Neural progenitor cell (in vitro differentiated cells): ENCODE results near the gene FAM111A. TPM values are rescaled to one million over a fixed set of nuclear protein-coding genes. Genes with fewer than 3 reads are reported as not detected.

Source experiments
- DNase-seq: peaks from one replicate; pipeline ENCODE4 v3.0.0-alpha.2; 2016; ENCODE audit warnings: low spot score
- H2AFZ ChIP-seq: fragments of 200-600 bp; sonication (generic); replicated peaks from 2 replicates; pipeline ENCODE4 v1.6.1; 2016; ENCODE audit warnings: antibody characterized with exemption
- H3F3A ChIP-seq: fragments of 200-600 bp; sonication (generic); 2 replicates; pipeline ENCODE4 v1.6.1; 2016; ENCODE audit warnings: antibody characterized with exemption, low read depth
- H3K27ac ChIP-seq: fragments of 200-600 bp; sonication (generic); 2 replicates; pipeline ENCODE4 v1.5.1; 2016; ENCODE audit warnings: mild to moderate bottlenecking
- H3K27me3 ChIP-seq: fragments of 200-600 bp; sonication (generic); 2 replicates; pipeline ENCODE4 v1.6.1; 2016; ENCODE audit warnings: mild to moderate bottlenecking, moderate library complexity
- H3K36me3 ChIP-seq: fragments of 200-600 bp; sonication (generic); 2 replicates; pipeline ENCODE4 v1.5.1; 2016
- H3K4me1 ChIP-seq: fragments of 200-600 bp; sonication (generic); 2 replicates; pipeline ENCODE4 v1.6.1; 2016; ENCODE audit warnings: mixed run types
- H3K4me2 ChIP-seq: fragments of 200-600 bp; sonication (generic); 2 replicates; pipeline ENCODE4 v1.6.1; 2016
- H3K4me3 ChIP-seq: fragments of 200-600 bp; sonication (generic); 2 replicates; pipeline ENCODE4 v1.5.1; 2016
- H3K79me2 ChIP-seq: fragments of 200-600 bp; sonication (generic); 2 replicates; pipeline ENCODE4 v1.6.1; 2016; ENCODE audit warnings: low read depth
- H3K9ac ChIP-seq: fragments of 200-600 bp; sonication (generic); 2 replicates; pipeline ENCODE4 v1.6.1; 2016
- H3K9me3 ChIP-seq: fragments of 200-600 bp; sonication (generic); 2 replicates; pipeline ENCODE4 v1.5.1; 2016; ENCODE audit warnings: low read depth
- H4K20me1 ChIP-seq: fragments of 200-600 bp; sonication (generic); 2 replicates; pipeline ENCODE4 v1.6.1; 2016; ENCODE audit warnings: low read depth
- H3K27ac Mint-ChIP-seq: 3 replicates; pipeline ENCODE4 v1.8.0; 2021; ENCODE audit warnings: mixed read lengths
- H3K27me3 Mint-ChIP-seq: 2 replicates; pipeline ENCODE4 v1.8.0; 2022; ENCODE audit warnings: low read depth, mild to moderate bottlenecking, inconsistent platforms, moderate library complexity, mixed read lengths; ENCODE audit not compliant: insufficient read depth
- H3K36me3 Mint-ChIP-seq: 3 replicates; pipeline ENCODE4 v1.8.0; 2021; ENCODE audit warnings: mixed read lengths
- H3K4me1 Mint-ChIP-seq: 3 replicates; pipeline ENCODE4 v1.8.0; 2021; ENCODE audit warnings: mixed read lengths
- H3K4me3 Mint-ChIP-seq: 3 replicates; pipeline ENCODE4 v1.8.0; 2021; ENCODE audit warnings: mild to moderate bottlenecking, moderate library complexity, mixed read lengths
- H3K9me3 Mint-ChIP-seq: 3 replicates; pipeline ENCODE4 v1.8.0; 2020; ENCODE audit warnings: mixed read lengths
- CTCF ChIP-seq: fragments of 200-600 bp; sonication (generic); IDR thresholded peaks from 2 replicates; pipeline ENCODE4 v1.5.1; 2017; ENCODE audit warnings: antibody characterized with exemption, mild to moderate bottlenecking
- EZH2 ChIP-seq: fragments of 200-600 bp; sonication (generic); IDR thresholded peaks from 2 replicates; pipeline ENCODE4 v1.6.1; 2017; ENCODE audit warnings: antibody characterized with exemption, mild to moderate bottlenecking, moderate library complexity
- EZH2phosphoT487 ChIP-seq: fragments of 200-600 bp; sonication (generic); IDR thresholded peaks from 2 replicates; pipeline ENCODE4 v1.6.1; 2017; ENCODE audit warnings: antibody characterized with exemption
- total RNA-seq: library from RNA; depleted of rRNA; stranded (reverse); fragments of >200 nt; gene quantifications from 2 replicates; pipeline ENCODE4 v1.2.3, GENCODE V29; 2015; ENCODE audit warnings: low replicate concordance

Gene FAM111A
- total RNA-seq, 1 donor from 2014 or later, result 32.7 TPM

- H3K27me3 ChIP-seq, result peaks cover 24% of the 10 kb centered on the region
- no peaks in the 10 kb centered on the region for H3K79me2 ChIP-seq
- no peaks in the 10 kb centered on the region for H3K9me3 ChIP-seq
- Mint-ChIP-seq H3K36me3 (peaks cover 5% of the 10 kb centered on the region), H3K4me3 (no peak overlapping the region), H3K27me3 (peaks cover 5% of the 10 kb centered on the region), H3K9me3 (no peaks in the 10 kb centered on the region), H3K4me1 (peaks cover 42% of the 10 kb centered on the region), H3K27ac (no peak overlapping the region)
- no peak overlapping the region for H3K9ac ChIP-seq
- H3K4me3 ChIP-seq, result no peak overlapping the region
- peaks cover 27% of the 10 kb centered on the region for H3F3A ChIP-seq
- no peak overlapping the region for H3K4me2 ChIP-seq
- no peak overlapping the region for H3K27ac ChIP-seq
- H2AFZ ChIP-seq, result no peak overlapping the region
- H4K20me1 ChIP-seq, result no peaks in the 10 kb centered on the region
- TF ChIP-seq CTCF (no peak), EZH2 (no peak), EZH2phosphoT487 (no peak)
- DNase-seq, result no peak
- H3K4me1 ChIP-seq, result peaks cover 15% of the 10 kb centered on the region
- no peaks in the 10 kb centered on the region for H3K36me3 ChIP-seq
These were observed 1.5 kb upstream of the FAM111A start for GRCh38 chr11:59141191-59141590.

- Mint-ChIP-seq H3K27ac (no peak overlapping the region), H3K36me3 (peaks cover 5% of the 10 kb centered on the region), H3K9me3 (no peaks in the 10 kb centered on the region), H3K27me3 (peaks cover 5% of the 10 kb centered on the region), H3K4me1 (peaks cover 41% of the 10 kb centered on the region), H3K4me3 (peak overlapping the region; percentile 96)
- H2AFZ ChIP-seq, result peak overlapping the region; percentile 85
- peak overlapping the region; percentile 72 for H3K4me2 ChIP-seq
- H3K27me3 ChIP-seq, result peaks cover 24% of the 10 kb centered on the region
- H3K4me1 ChIP-seq, result peaks cover 15% of the 10 kb centered on the region
- no peaks in the 10 kb centered on the region for H3K9me3 ChIP-seq
- H3K36me3 ChIP-seq, result no peaks in the 10 kb centered on the region
- DNase-seq, result no peak
- no peak overlapping the region for H3K27ac ChIP-seq
- peak overlapping the region; percentile 53 for H3K4me3 ChIP-seq
- TF ChIP-seq CTCF (no peak), EZH2 (no peak), EZH2phosphoT487 (no peak)
- no peaks in the 10 kb centered on the region for H4K20me1 ChIP-seq
- H3K9ac ChIP-seq, result no peak overlapping the region
- H3F3A ChIP-seq, result peaks cover 27% of the 10 kb centered on the region
- H3K79me2 ChIP-seq, result no peaks in the 10 kb centered on the region
These were observed 789 bp upstream of the FAM111A start for GRCh38 chr11:59141673-59142460.

GRCh38 chr11:59144096-59144495 is 1.4 kb downstream of the FAM111A start:
- no peak overlapping the region for H3K27ac ChIP-seq

More at GRCh38 chr11:59144096-59144495, 1.4 kb downstream of the FAM111A start:
- Histone ChIP-seq H3F3A (peaks cover 27% of the 10 kb centered on the region), H3K79me2 (no peaks in the 10 kb centered on the region), H3K9ac (no peak overlapping the region), H3K36me3 (no peaks in the 10 kb centered on the region), H3K4me2 (peak overlapping the region; percentile 76), H2AFZ (peak overlapping the region; percentile 78), H3K4me3 (peak overlapping the region; percentile 44), H3K4me1 (peaks cover 15% of the 10 kb centered on the region), H3K9me3 (no peaks in the 10 kb centered on the region), H3K27me3 (peaks cover 24% of the 10 kb centered on the region), H4K20me1 (no peaks in the 10 kb centered on the region)
- H3K4me1 Mint-ChIP-seq, result peaks cover 30% of the 10 kb centered on the region
- no peak for DNase-seq
- no peak for TF ChIP-seq EZH2phosphoT487
- TF ChIP-seq CTCF, result no peak
- no peak for TF ChIP-seq EZH2
- no peaks in the 10 kb centered on the region for H3K9me3 Mint-ChIP-seq
- peak overlapping the region; percentile 96 for H3K4me3 Mint-ChIP-seq
- H3K27me3 Mint-ChIP-seq, result peaks cover 2% of the 10 kb centered on the region
- no peak overlapping the region for H3K27ac Mint-ChIP-seq
- peaks cover 7% of the 10 kb centered on the region for H3K36me3 Mint-ChIP-seq
